ENCODE data around the gene CFDP1. TPM values are rescaled to one million over a fixed set of nuclear protein-coding genes. Genes with fewer than 3 reads are reported as not detected.

The CFDP1 gene
- total RNA-seq, 1 experiment from 2014 or later = 24.7 TPM

GRCh38 chr16:75252946-75253911, 180.1 kb downstream of the CFDP1 start:
- DNase-seq (ENCODE audit: low read depth) = peak; percentile 54

GRCh38 chr16:75252049-75252864, 181.0 kb downstream of the CFDP1 start:
- DNase-seq (ENCODE audit: low read depth) = no peak

GRCh38 chr16:75251280-75252048, 181.8 kb downstream of the CFDP1 start, which contains the start of gene BCAR1:
Gene BCAR1, minus strand, starts transcription at chr16:75251624. Its CDS starts 142 bp downstream, at chr16:75251482.
- DNase-seq (ENCODE audit: low read depth) = peak; percentile 78

- no peak for DNase-seq (ENCODE audit: low read depth)
Observed at GRCh38 chr16:75250809-75251279, 182.5 kb downstream of the CFDP1 start.

GRCh38 chr16:75250089-75250808, 183.1 kb downstream of the CFDP1 start:
- DNase-seq (ENCODE audit: low read depth) = no peak

- no peak for DNase-seq (ENCODE audit: low read depth)
Observed at GRCh38 chr16:75249441-75249840, 183.9 kb downstream of the CFDP1 start.

GRCh38 chr16:75248536-75249380, 184.5 kb downstream of the CFDP1 start:
- no peak for DNase-seq (ENCODE audit: low read depth)

GRCh38 chr16:75248142-75248535, 185.2 kb downstream of the CFDP1 start:
- no peak for DNase-seq (ENCODE audit: low read depth)

- DNase-seq (ENCODE audit: low read depth) = no peak
Observed at GRCh38 chr16:75247249-75247648, 186.1 kb downstream of the CFDP1 start.

- DNase-seq (ENCODE audit: low read depth) = no peak
Observed at GRCh38 chr16:75246504-75247205, 186.6 kb downstream of the CFDP1 start.

- DNase-seq (ENCODE audit: low read depth) = peak; percentile 99
Observed at GRCh38 chr16:75244844-75245758, 188.2 kb downstream of the CFDP1 start.

GRCh38 chr16:75244225-75244809, 189.0 kb downstream of the CFDP1 start:
- DNase-seq (ENCODE audit: low read depth) = peak; percentile 57

Small RNAs within 50 kb of the gene (small RNA-seq; reads per million reads assigned to genes)
- gene RF00598 (not detected), gene RNU6-758P (not detected)

Other genes with a start within 250 kb of the CFDP1 start
- gene CTRB2, start 226.3 kb downstream of the CFDP1 start, total RNA-seq (2014; rRNA removed; shearing (Covaris generic)) = not detected in 2 replicates
- gene CTRB1, start 214.5 kb downstream of the CFDP1 start, total RNA-seq (2014; rRNA removed; shearing (Covaris generic)) = not detected in 2 replicates
- gene BCAR1, start 181.9 kb downstream of the CFDP1 start, total RNA-seq (2014; rRNA removed; shearing (Covaris generic)) = 81.0 and 92.8 TPM in 2 replicates
- gene TMEM170A, start 31.2 kb upstream of the CFDP1 start, total RNA-seq (2014; rRNA removed; shearing (Covaris generic)) = 15.3 and 18.9 TPM in 2 replicates
- not detected in 2 replicates for gene CHST6, start 61.9 kb upstream of the CFDP1 start, total RNA-seq (2014; rRNA removed; shearing (Covaris generic))
- gene CHST5, start 102.6 kb upstream of the CFDP1 start, total RNA-seq (2014; rRNA removed; shearing (Covaris generic)) = not detected in 2 replicates
- 9.3 and 10.7 TPM in 2 replicates for gene TMEM231, start 122.7 kb upstream of the CFDP1 start, total RNA-seq (2014; rRNA removed; shearing (Covaris generic))
- 59.0 and 131 TPM in 2 replicates for gene GABARAPL2, start 132.9 kb upstream of the CFDP1 start, total RNA-seq (2014; rRNA removed; shearing (Covaris generic))
- gene ADAT1, start 189.8 kb upstream of the CFDP1 start, total RNA-seq (2014; rRNA removed; shearing (Covaris generic)) = 64.8 and 68.0 TPM in 2 replicates
- 351 and 352 TPM in 2 replicates for gene KARS1, start 214.2 kb upstream of the CFDP1 start, total RNA-seq (2014; rRNA removed; shearing (Covaris generic))
- gene TERF2IP, start 214.3 kb upstream of the CFDP1 start, total RNA-seq (2014; rRNA removed; shearing (Covaris generic)) = 38.6 and 46.8 TPM in 2 replicates
- gene CPHXL2, start 243.5 kb upstream of the CFDP1 start, total RNA-seq (2014; rRNA removed; shearing (Covaris generic)) = not detected in 2 replicates